Endodermal cell (in vitro differentiated cells): ENCODE results near the gene RNASE9. TPM values are rescaled to one million over a fixed set of nuclear protein-coding genes. Genes with fewer than 3 reads are reported as not detected.
"Not testable (repeated sequence)": the region's sequence is repeated elsewhere in the genome, so short reads cannot be mapped to it uniquely, and the experiment has no call there.

Experiments used
- DNase-seq: peaks from one replicate; pipeline ENCODE4 v3.0.0-alpha.2; 2017
- H3K27ac ChIP-seq: 2 replicates; pipeline ENCODE4 v1.5.1; 2013; ENCODE audit warnings: mild to moderate bottlenecking, low read depth, low read length, moderate library complexity
- H3K27me3 ChIP-seq: 2 replicates; pipeline ENCODE4 v1.6.1; 2013; ENCODE audit warnings: mild to moderate bottlenecking, low read length, moderate library complexity; ENCODE audit not compliant: insufficient read depth, control insufficient read depth, poor library complexity, severe bottlenecking
- H3K36me3 ChIP-seq: 2 replicates; pipeline ENCODE4 v1.7.0; 2013; ENCODE audit warnings: mild to moderate bottlenecking, low read length, moderate library complexity; ENCODE audit not compliant: control insufficient read depth, insufficient read depth
- H3K4me1 ChIP-seq: one replicate; pipeline ENCODE4 v1.7.0; 2013; ENCODE audit warnings: low read length; ENCODE audit not compliant: control insufficient read depth, insufficient read depth
- H3K4me3 ChIP-seq: 2 replicates; pipeline ENCODE4 v1.5.1; 2013; ENCODE audit warnings: mild to moderate bottlenecking, low read length, moderate library complexity
- H3K9ac ChIP-seq: 2 replicates; pipeline ENCODE4 v1.6.1; 2013; ENCODE audit warnings: mild to moderate bottlenecking, low read length, moderate library complexity; ENCODE audit not compliant: poor library complexity, severe bottlenecking; ENCODE audit errors: extremely low read depth
- H3K9me3 ChIP-seq: 2 replicates; pipeline ENCODE4 v1.6.1; 2013; ENCODE audit warnings: mild to moderate bottlenecking, low read length, moderate library complexity; ENCODE audit not compliant: control insufficient read depth
- H3K27ac Mint-ChIP-seq: 2 replicates; pipeline ENCODE4 v1.8.0; 2020; ENCODE audit warnings: mixed read lengths
- H3K27me3 Mint-ChIP-seq: 2 replicates; pipeline ENCODE4 v1.8.0; 2021; ENCODE audit warnings: mild to moderate bottlenecking, mixed read lengths; ENCODE audit not compliant: insufficient read depth
- H3K36me3 Mint-ChIP-seq: 2 replicates; pipeline ENCODE4 v1.8.0; 2020; ENCODE audit warnings: low read depth, mixed read lengths
- H3K4me1 Mint-ChIP-seq: 2 replicates; pipeline ENCODE4 v1.8.0; 2020; ENCODE audit warnings: mixed read lengths
- H3K4me3 Mint-ChIP-seq: 2 replicates; pipeline ENCODE4 v1.8.0; 2020; ENCODE audit warnings: mild to moderate bottlenecking, moderate library complexity, mixed read lengths
- H3K9me3 Mint-ChIP-seq: 2 replicates; pipeline ENCODE4 v1.8.0; 2020; ENCODE audit warnings: mild to moderate bottlenecking, mixed read lengths
- WGBS, 2 experiments: methylation state at CpG; one replicate each; pipeline versions ENCODE4 v1.1.5 to v1.1.7; 2013; ENCODE audit warnings: missing lambda C conversion rate in 2 of 2, mixed read lengths in 1 of 2; ENCODE audit not compliant: insufficient coverage in 1 of 2, insufficient read length in 1 of 2; 5-methylcytosine and 5-hydroxymethylcytosine counted together
- total RNA-seq, 2 donors: library from RNA; stranded (reverse); fragmentation: NEBNext Ultra II Directional in 1 of 2; extraction: Animal tissue kit (Norgen Biotek cat#: 25700) in 1 of 2; gene quantifications; 2 replicates in 1 of 2; 3 replicates in 1 of 2; pipeline ENCODE4 v1.2.1, GENCODE V29; 2021
- TF ChIP-seq, protein P1 (sequence below): fragments of 200-600 bp; sonication (generic); conservative IDR thresholded peaks from 2 replicates; pipeline ENCODE4 v1.5.0; 2021; ENCODE audit warnings: antibody characterized with exemption, mild to moderate bottlenecking

Gene RNASE9
- total RNA-seq, 2 donors from 2014 or later, result not detected

DNA sequence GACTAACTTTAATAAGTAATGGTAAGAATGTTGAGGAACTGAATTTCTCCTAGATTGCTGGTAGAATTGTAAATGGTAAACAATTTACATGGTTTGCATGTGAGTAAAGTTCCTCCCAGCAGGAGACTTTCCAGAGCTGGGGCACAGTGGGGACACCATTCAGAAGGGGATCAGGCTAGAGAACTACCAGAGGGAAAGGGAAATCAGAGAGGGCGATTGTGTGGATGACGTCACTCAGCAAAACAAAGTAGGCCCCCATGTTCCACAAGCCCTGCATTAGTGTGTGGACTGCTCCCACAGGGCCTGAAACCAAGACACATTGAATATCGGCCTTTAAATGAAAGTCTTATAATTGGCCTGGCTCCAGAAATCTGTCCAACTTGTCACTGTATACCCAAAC, 17.5 kb upstream of the RNASE9 start:
- no peaks in the 10 kb centered on the region for H3K36me3 Mint-ChIP-seq
- no peak overlapping the region for H3K9ac ChIP-seq
- TF ChIP-seq, protein P1, sequence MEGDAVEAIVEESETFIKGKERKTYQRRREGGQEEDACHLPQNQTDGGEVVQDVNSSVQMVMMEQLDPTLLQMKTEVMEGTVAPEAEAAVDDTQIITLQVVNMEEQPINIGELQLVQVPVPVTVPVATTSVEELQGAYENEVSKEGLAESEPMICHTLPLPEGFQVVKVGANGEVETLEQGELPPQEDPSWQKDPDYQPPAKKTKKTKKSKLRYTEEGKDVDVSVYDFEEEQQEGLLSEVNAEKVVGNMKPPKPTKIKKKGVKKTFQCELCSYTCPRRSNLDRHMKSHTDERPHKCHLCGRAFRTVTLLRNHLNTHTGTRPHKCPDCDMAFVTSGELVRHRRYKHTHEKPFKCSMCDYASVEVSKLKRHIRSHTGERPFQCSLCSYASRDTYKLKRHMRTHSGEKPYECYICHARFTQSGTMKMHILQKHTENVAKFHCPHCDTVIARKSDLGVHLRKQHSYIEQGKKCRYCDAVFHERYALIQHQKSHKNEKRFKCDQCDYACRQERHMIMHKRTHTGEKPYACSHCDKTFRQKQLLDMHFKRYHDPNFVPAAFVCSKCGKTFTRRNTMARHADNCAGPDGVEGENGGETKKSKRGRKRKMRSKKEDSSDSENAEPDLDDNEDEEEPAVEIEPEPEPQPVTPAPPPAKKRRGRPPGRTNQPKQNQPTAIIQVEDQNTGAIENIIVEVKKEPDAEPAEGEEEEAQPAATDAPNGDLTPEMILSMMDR, result no peak
- H3K4me3 ChIP-seq, result no peak overlapping the region
- 37 to 46% methylated on average over 2 to 3 of the region's 3 CpGs for WGBS, 2 experiments
- no peaks in the 10 kb centered on the region for H3K4me1 ChIP-seq
- no peaks in the 10 kb centered on the region for H3K27me3 Mint-ChIP-seq
- H3K9me3 Mint-ChIP-seq, result no peaks in the 10 kb centered on the region
- no peak overlapping the region for H3K4me3 Mint-ChIP-seq
- peaks cover 8% of the 10 kb centered on the region for H3K9me3 ChIP-seq
- H3K27me3 ChIP-seq, result no peaks in the 10 kb centered on the region
- H3K4me1 Mint-ChIP-seq, result peaks cover 26% of the 10 kb centered on the region
- peak overlapping the region; percentile 18 for H3K27ac ChIP-seq
- peak; percentile 85 for DNase-seq
- H3K36me3 ChIP-seq, result no peaks in the 10 kb centered on the region
- peak overlapping the region; percentile 70 for H3K27ac Mint-ChIP-seq

DNA sequence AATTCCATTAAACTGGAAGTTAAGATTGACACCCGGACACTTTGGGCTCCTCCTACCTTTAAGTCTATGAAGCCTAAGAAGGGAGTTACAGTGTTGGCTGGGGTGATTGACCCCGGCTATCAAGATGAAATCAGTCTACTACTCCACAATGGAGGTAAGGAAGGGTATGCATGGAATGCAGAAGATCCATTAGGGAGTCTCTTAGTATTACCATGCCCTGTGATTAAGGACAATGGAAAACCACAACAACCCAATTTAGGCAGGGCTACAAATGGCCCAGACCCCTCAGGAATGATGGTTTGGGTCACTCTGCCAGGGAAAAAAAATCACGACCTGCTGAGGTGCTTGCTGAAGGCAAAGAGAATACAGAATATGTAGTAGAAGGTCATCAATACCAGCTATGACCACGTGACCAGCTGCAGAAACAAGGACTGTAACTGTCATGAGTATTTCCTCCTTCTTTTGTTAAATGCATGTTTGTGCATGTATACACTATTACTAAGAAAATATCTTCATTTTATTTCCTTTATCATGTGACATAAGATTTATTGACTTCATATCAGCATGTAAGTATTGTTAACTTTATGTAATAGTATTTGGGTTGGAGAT, 11.6 kb upstream of the RNASE9 start:
- H3K9me3 Mint-ChIP-seq, result peaks cover 38% of the 10 kb centered on the region
- not testable (repeated sequence) for H3K27me3 Mint-ChIP-seq, H3K4me1 ChIP-seq, H3K36me3 Mint-ChIP-seq, H3K4me3 Mint-ChIP-seq, H3K27ac ChIP-seq, H3K36me3 ChIP-seq, H3K9ac ChIP-seq, H3K27me3 ChIP-seq
- peaks cover 14% of the 10 kb centered on the region for H3K4me1 Mint-ChIP-seq
- H3K27ac Mint-ChIP-seq, result peak overlapping the region; percentile 33
- peaks cover 48% of the 10 kb centered on the region for H3K9me3 ChIP-seq
- peak; percentile 54 for DNase-seq
- WGBS, 2 experiments, result 85 to 94% methylated on average over 2 to 4 of the region's 4 CpGs
- peak overlapping the region; percentile 62 for H3K4me3 ChIP-seq

DNA sequence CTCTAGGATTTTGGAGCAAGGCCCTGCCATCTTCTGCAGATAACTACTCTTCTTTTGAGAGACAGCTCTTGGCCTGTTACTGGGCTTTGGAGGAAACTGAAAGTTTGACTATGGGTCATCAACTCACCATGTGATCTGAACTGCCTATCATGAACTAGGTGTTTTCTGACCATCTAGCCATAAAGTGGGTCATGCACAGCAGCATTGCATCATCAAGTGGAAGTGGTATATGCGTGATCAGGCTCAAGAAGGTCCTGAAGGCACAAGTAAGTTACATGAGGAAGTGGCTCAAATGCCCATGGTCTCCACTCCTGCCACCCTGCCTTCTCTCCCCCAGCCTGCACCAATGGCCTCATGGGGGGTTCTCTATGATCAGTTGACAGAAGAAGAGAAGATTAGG, 9.9 kb upstream of the RNASE9 start:
- peaks cover 12% of the 10 kb centered on the region for H3K36me3 Mint-ChIP-seq
- not testable (repeated sequence) for H3K4me1 ChIP-seq, H3K27me3 ChIP-seq, H3K27ac Mint-ChIP-seq, H3K27me3 Mint-ChIP-seq, H3K36me3 ChIP-seq, H3K27ac ChIP-seq, H3K4me3 Mint-ChIP-seq, DNase-seq, H3K9ac ChIP-seq
- H3K9me3 Mint-ChIP-seq, result peaks cover 44% of the 10 kb centered on the region
- peak overlapping the region; percentile 6 for H3K4me3 ChIP-seq
- H3K9me3 ChIP-seq, result peaks cover 51% of the 10 kb centered on the region
- 67 to 86% methylated on average over 1 of the region's 1 CpG for WGBS, 2 experiments
- peaks cover 30% of the 10 kb centered on the region for H3K4me1 Mint-ChIP-seq

- Histone ChIP-seq H3K4me3 (peak overlapping the region; percentile 68), H3K9me3 (peaks cover 55% of the 10 kb centered on the region)
- not testable (repeated sequence) for H3K27ac Mint-ChIP-seq, H3K4me1 ChIP-seq, H3K27me3 Mint-ChIP-seq, H3K27ac ChIP-seq, H3K4me3 Mint-ChIP-seq, DNase-seq, H3K36me3 ChIP-seq, H3K9ac ChIP-seq, H3K27me3 ChIP-seq
- Mint-ChIP-seq H3K9me3 (peaks cover 44% of the 10 kb centered on the region), H3K4me1 (peaks cover 30% of the 10 kb centered on the region), H3K36me3 (peaks cover 12% of the 10 kb centered on the region)
- 90 to 100% methylated on average over 1 to 2 of the region's 2 CpGs for WGBS, 2 experiments
Observed at GRCh38 chr14:20569865-20570264, 9.0 kb upstream of the RNASE9 start.
